Activated naive CD4-positive, alpha-beta T cell treated with Interleukin-2 at 50 U/mL for 16 hours (primary cell): ENCODE data around the gene BLTP3A.
"Not testable (repeated sequence)": the region's sequence is repeated elsewhere in the genome, so short reads cannot be mapped to it uniquely, and the experiment has no call there.

Experiments used
- DNase-seq: peaks from one replicate; pipeline ENCODE4 v3.0.0-alpha.2; 2020

BLTP3A gene

DNA sequence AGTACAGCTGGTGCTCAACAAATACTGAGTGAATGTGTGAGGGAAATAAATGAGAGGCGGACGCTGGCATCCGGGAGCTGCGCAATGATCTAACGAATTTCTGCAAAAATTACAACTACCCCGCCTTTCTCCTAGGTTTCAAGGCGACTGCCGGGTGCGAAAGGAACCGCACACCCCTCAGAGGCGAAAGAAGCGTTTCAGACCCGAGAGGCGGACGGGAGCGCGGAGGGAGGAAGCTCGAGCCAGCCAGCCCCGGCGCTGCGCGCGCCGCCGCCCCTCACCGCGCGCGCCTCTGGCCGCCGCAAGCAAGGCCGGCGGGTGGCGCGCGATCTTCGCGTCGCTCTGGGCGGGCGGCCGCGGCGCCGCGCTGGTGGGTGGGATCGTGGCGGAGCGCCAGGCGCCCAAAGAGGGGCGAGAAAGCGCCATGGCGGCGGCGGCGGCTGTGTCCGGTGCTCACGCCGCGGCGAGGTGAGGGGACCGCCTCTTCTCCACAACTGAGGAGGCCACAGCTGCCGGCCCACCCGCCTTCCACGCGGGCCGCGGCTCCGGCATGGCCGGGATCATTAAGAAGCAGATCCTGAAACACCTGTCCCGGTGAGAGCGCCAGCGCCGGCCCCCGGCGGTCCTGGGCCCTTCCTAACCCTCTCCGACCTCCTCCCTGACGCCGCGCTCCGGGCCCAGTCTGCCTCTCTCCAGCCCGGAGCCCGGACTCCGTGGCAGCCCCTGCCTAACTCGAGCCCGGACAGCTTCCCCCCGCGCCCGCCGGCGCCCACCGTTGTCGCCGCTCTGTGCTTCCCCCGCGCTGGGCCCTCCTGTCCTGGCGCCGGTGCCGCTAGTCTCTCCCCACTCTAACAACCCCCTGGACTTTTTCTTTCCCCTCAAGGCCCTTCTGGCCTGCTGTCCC is at the start of gene BLTP3A:
Gene BLTP3A (plus strand): TSS at position 383 of the 904 bp plus-strand sequence. CDS start 168 bp downstream, at position 551.
- peak; percentile 79 for DNase-seq

DNA sequence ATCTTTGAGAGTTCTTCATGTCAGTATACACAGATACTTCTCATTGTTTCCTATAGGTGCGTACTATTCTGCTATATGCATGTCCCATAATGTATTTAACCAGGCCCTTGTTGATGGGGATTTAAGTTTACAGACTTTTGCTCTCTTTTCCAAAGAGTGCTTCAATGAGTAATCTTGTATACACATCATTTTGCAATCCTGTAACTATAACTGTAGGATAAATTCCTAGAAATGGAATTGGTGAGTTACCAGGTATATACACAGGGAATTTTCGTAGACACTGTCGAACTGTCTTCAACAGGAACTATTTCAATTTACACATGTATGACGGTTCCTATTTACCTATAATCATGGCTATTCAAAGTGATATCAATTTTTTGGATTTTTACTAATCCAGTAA is 49.8 kb upstream of the BLTP3A start:
- no peak for DNase-seq

GRCh38 chr6:34743625-34744293 is 48.1 kb upstream of the BLTP3A start:
- DNase-seq, result no peak

- not testable (repeated sequence) for DNase-seq
Measured at GRCh38 chr6:34744294-34744647, 47.6 kb upstream of the BLTP3A start.

DNA sequence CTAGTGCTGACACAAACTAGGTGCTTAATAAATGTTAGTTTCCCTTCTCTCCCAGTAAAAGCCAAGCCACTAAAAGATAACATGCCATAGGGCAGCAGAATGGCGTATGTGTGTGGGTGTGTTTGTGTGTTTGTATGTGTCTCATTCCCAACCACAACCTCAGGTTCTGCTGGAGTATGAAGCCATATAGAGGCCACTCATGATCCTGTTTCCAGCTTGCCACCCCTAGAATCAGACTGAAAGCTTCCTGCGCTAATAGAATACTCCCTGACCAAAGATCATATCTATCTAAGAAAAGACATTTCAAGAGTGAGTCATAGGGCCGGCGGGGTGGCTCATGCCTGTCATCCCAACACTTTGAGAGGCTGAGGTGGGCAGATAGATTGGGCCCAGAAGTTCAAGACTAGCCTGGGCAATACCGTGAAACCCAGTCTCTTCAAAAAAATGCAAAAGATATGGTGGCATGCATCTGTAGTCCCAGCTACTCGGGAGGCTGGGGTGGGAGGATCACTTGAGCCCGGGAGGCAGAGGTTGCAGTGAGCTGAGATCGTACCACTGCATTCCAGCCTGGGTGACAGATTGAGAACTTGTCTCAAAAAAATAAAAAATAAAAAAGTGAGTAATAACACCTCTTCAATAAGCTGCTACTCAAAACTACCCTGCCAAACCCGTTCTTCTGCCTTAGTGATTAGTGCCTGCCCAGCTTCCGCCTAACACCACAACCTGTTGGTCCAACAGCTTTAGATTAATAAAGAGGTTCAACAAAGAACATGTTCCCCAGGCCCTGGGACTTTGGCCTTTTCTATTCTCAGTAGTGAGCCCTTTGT is 46.4 kb upstream of the BLTP3A start:
- no peak for DNase-seq

- no peak for DNase-seq
Measured at GRCh38 chr6:34746104-34746846, 45.6 kb upstream of the BLTP3A start.

DNA sequence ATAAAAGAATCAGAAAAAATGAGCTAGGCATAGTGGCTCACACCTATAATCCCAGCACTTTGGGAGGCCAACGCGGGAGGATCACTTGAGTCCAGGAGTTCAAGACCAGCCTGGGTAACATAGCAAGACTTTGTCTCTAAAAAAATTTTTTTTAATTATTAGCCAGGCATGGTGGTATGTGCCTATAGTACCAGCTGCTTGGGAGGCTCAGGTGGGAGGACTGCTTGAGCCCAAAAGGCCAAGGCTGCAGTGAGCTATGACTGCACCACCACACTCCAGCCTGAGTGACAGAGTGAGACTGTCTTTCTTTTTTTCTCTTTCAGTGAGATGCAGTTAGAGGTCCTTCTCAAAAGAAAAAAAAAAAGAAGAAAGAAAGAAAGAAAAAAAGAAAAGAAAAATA is 43.1 kb upstream of the BLTP3A start:
- DNase-seq, result no peak

DNA sequence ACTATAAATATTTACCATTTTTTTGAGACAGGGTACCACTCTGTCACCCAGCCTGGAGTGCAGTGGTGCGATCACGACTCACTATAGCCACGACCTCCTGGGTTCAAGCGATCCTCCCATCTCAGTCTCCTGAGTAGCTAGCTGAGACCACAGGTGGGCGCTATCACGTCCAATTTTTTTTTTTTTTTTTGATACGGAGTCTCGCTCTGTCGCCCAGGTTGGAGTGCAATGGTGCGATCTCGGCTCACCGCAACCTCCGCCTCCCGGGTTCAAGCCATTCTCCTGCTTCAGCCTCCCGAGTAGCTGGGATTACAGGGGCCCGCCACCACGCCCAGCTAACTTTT is 35.4 kb upstream of the BLTP3A start:
- DNase-seq, result peak; percentile 40

GRCh38 chr6:34757687-34758274 is 34.1 kb upstream of the BLTP3A start:
- DNase-seq, result no peak

GRCh38 chr6:34760108-34760507 is 31.8 kb upstream of the BLTP3A start:
- no peak for DNase-seq

DNA sequence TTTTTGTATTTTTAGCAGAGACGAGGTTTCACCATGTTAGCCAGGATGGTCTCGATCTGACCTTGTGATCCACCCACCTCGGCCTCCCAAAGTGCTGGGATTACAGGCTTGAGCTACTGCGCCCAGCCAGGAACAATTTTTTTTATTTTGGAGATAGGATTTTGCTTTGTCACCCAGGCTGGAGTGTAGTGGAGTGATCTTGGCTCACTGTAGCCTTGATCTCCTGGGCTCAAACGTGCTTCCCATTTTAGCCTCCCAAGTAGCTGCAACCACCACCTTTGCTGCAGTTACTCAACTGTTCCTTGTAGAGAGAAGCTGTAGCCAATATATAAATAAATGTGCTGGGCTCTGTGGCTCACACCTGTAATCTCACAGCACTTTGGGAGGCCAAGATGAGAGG is 30.2 kb upstream of the BLTP3A start:
- not testable (repeated sequence) for DNase-seq

- no peak for DNase-seq
Measured at GRCh38 chr6:34768148-34768547, 23.7 kb upstream of the BLTP3A start.

DNA sequence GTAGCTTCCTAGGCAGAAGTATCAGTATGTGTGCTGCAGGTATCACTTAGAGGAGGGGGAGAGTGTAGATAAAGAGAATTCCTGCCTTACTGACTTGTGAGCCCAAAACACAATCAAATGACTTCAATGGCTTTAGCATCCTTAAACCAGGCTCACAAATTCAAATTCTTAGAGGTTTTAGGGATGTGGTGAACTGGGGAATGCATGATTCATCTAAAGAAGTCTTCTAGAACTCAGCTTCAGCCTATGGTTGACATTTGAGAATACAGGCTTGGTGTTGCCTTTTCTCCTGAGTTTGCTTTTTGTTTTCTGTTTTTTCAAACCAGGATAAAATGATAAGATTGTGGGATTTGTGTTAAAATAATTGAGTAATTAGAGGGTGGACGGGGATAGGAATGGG is 20.2 kb upstream of the BLTP3A start:
- no peak for DNase-seq

DNA sequence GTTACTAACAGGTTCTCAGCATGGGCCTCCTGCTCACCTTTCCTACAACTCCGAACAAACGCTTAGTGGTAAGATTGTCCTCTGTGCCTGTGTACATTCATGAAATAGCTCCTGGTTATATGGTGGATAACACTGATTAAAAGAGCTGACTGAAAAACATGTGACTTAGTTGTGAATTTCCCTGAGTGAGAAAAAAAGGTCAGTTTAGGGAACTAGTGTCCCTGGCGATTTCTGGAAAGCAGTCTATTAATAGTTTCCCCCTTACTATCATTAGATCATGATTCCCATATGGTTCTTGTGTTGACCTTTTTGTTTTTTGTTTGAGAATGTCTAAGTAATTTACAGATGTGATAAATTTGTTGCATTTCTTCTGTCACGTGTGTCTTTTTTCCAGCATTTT is 18.9 kb upstream of the BLTP3A start:
- no peak for DNase-seq

DNA sequence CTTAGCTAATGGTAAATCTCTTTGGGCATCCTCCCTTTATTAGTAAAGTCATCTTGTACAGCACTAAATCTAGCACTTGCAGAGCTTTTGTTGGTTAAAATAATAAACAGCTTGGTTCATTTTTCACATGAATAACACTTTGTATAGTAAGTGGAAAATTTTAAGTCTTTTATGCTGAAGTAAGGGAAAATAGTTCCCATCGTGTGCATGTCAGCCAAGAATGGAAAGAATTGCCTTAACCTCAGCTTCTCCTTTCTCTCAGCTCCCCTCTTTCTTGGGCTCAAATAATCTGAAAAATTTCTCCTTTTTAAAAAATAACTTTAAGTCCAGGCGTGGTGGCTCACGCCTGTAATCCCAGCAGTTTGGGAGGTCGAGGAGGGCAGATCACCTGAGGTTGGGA is 18.0 kb upstream of the BLTP3A start:
- DNase-seq, result no peak

GRCh38 chr6:34774967-34775366 is 16.9 kb upstream of the BLTP3A start:
- no peak for DNase-seq

- not testable (repeated sequence) for DNase-seq
Measured at GRCh38 chr6:34785375-34785774, 6.5 kb upstream of the BLTP3A start.

GRCh38 chr6:34787152-34787551 is 4.7 kb upstream of the BLTP3A start:
- not testable (repeated sequence) for DNase-seq

DNA sequence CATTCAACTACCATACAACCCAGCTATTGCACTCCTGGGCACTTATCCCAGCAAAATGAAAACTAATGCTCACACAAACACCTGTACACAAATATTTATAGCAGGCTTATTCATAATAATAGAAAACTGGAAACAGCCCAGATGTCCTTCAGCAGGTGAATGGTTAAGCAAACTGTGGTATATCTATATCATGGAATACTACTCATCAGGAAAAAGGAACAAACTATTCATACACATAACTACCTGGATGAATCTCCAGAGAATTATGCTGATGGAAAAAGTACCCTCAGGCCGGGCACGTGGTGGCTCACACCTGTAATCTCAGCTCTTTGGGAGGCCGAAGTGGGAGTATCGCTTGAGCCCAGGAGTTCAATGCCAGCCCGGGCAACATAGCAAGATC is 3.8 kb upstream of the BLTP3A start:
- DNase-seq, result no peak

DNA sequence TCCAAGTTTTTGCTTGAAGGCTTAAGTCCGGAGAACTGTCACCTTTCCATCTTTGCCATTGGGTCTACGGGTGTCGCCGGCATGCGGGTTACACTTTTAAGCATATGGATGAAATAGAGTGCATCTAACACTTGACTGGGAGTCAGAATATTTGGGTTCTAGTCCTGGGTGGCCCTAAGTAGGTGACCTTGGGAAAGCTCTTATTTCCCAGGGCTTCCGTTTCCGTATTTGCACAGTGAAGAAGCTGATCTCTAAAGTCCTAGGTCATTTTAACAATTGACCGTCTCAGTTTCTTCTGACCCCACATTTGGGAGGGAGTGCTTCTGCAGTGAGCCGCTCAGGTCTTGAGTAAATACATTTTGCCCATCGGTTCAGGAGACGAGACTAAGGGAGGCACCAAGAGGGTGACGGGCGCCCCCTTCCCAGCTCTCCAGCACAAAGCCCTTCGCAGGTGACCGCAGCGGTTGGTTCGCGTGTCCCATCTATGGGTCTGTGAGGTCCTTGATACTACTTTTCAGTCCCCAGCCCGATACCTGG is 651 bp upstream of the BLTP3A start:
- DNase-seq, result peak; percentile 39

- DNase-seq, result no peak
Measured at GRCh38 chr6:34792605-34793500, 970 bp downstream of the BLTP3A start.
